Measurements from ENCODE around the gene CDH12.
"Not testable (repeated sequence)": the region's sequence is repeated elsewhere in the genome, so short reads cannot be mapped to it uniquely, and the experiment has no call there.

The CDH12 gene

GRCh38 chr5:22277006-22277405 is 576.1 kb downstream of the CDH12 start:
- DNase-seq (ENCODE audit: low spot score), result no peak

- not testable (repeated sequence) for DNase-seq (ENCODE audit: low spot score)
Measured at GRCh38 chr5:22265855-22266254, 587.3 kb downstream of the CDH12 start.

GRCh38 chr5:22258139-22258538 is 595.0 kb downstream of the CDH12 start:
- no peak for DNase-seq (ENCODE audit: low spot score)

GRCh38 chr5:22250528-22250927 is 602.6 kb downstream of the CDH12 start:
- DNase-seq (ENCODE audit: low spot score), result no peak

GRCh38 chr5:22249209-22249729 is 603.9 kb downstream of the CDH12 start:
- no peak for DNase-seq (ENCODE audit: low spot score)

GRCh38 chr5:22245770-22246169 is 607.4 kb downstream of the CDH12 start:
- no peak for DNase-seq (ENCODE audit: low spot score)

GRCh38 chr5:22242532-22242931 is 610.6 kb downstream of the CDH12 start:
- DNase-seq (ENCODE audit: low spot score), result no peak

- no peak for DNase-seq (ENCODE audit: low spot score)
Measured at GRCh38 chr5:22238047-22238446, 615.1 kb downstream of the CDH12 start.

- no peak for DNase-seq (ENCODE audit: low spot score)
Measured at GRCh38 chr5:22226423-22226822, 626.7 kb downstream of the CDH12 start.

GRCh38 chr5:22223079-22223478 is 630.1 kb downstream of the CDH12 start:
- DNase-seq (ENCODE audit: low spot score), result no peak

- DNase-seq (ENCODE audit: low spot score), result not testable (repeated sequence)
Measured at GRCh38 chr5:22213703-22214495, 639.2 kb downstream of the CDH12 start.

- not testable (repeated sequence) for DNase-seq (ENCODE audit: low spot score)
Measured at GRCh38 chr5:22212254-22212991, 640.7 kb downstream of the CDH12 start.

GRCh38 chr5:22208463-22208862 is 644.7 kb downstream of the CDH12 start:
- DNase-seq (ENCODE audit: low spot score), result not testable (repeated sequence)

GRCh38 chr5:22188651-22189050 is 664.5 kb downstream of the CDH12 start:
- DNase-seq (ENCODE audit: low spot score), result not testable (repeated sequence)

GRCh38 chr5:22187632-22188228 is 665.4 kb downstream of the CDH12 start:
- DNase-seq (ENCODE audit: low spot score), result not testable (repeated sequence)

- DNase-seq (ENCODE audit: low spot score), result not testable (repeated sequence)
Measured at GRCh38 chr5:22169226-22169625, 683.9 kb downstream of the CDH12 start.

- not testable (repeated sequence) for DNase-seq (ENCODE audit: low spot score)
Measured at GRCh38 chr5:22168704-22169103, 684.4 kb downstream of the CDH12 start.

GRCh38 chr5:22165931-22166330 is 687.2 kb downstream of the CDH12 start:
- DNase-seq (ENCODE audit: low spot score), result not testable (repeated sequence)

- not testable (repeated sequence) for DNase-seq (ENCODE audit: low spot score)
Measured at GRCh38 chr5:22164910-22165748, 688.0 kb downstream of the CDH12 start.

GRCh38 chr5:22156953-22157352 is 696.2 kb downstream of the CDH12 start:
- not testable (repeated sequence) for DNase-seq (ENCODE audit: low spot score)

- not testable (repeated sequence) for DNase-seq (ENCODE audit: low spot score)
Measured at GRCh38 chr5:22154779-22155178, 698.4 kb downstream of the CDH12 start.

GRCh38 chr5:22151801-22152200 is 701.3 kb downstream of the CDH12 start:
- not testable (repeated sequence) for DNase-seq (ENCODE audit: low spot score)
